Effector memory CD8-positive, alpha-beta T cell (primary cell): ENCODE measurements around the gene PKD1.
A peak's percentile ranks its signal among the peaks of the same experiment; 100 is the strongest.

Source experiments
- ATAC-seq: fragments of 150-1000 bp; cut with Tn5 transposase; replicated peaks from 2 replicates; pipeline ENCODE4 v1.10.0; 2021; ENCODE audit warnings: mild to moderate bottlenecking, moderate library complexity
- DNase-seq, 3 experiments: peaks; one replicate each; pipeline ENCODE4 v3.0.0; 2021
- H3K27ac Mint-ChIP-seq, 2 donors: one replicate each; pipeline ENCODE4 v1.8.0; 2022; ENCODE audit warnings: mild to moderate bottlenecking in 2 of 2, mixed read lengths in 2 of 2, moderate library complexity in 2 of 2
- H3K27me3 Mint-ChIP-seq, 2 donors: one replicate each; pipeline ENCODE4 v1.8.0; 2022; ENCODE audit warnings: mixed read lengths in 2 of 2
- H3K36me3 Mint-ChIP-seq: one replicate; pipeline ENCODE4 v1.8.0; 2022; ENCODE audit warnings: mild to moderate bottlenecking, moderate library complexity, mixed read lengths; ENCODE audit not compliant: insufficient read depth
- H3K4me1 Mint-ChIP-seq, 2 donors: one replicate each; pipeline ENCODE4 v1.8.0; 2022; ENCODE audit warnings: low read depth in 2 of 2, mixed read lengths in 2 of 2
- H3K4me3 Mint-ChIP-seq, 2 donors: one replicate each; pipeline ENCODE4 v1.8.0; 2022; ENCODE audit warnings: mild to moderate bottlenecking in 2 of 2, mixed read lengths in 2 of 2, moderate library complexity in 2 of 2
- H3K9me3 Mint-ChIP-seq, 2 donors: one replicate each; pipeline ENCODE4 v1.8.0; 2022; ENCODE audit warnings: mixed read lengths in 2 of 2

The PKD1 gene

DNA sequence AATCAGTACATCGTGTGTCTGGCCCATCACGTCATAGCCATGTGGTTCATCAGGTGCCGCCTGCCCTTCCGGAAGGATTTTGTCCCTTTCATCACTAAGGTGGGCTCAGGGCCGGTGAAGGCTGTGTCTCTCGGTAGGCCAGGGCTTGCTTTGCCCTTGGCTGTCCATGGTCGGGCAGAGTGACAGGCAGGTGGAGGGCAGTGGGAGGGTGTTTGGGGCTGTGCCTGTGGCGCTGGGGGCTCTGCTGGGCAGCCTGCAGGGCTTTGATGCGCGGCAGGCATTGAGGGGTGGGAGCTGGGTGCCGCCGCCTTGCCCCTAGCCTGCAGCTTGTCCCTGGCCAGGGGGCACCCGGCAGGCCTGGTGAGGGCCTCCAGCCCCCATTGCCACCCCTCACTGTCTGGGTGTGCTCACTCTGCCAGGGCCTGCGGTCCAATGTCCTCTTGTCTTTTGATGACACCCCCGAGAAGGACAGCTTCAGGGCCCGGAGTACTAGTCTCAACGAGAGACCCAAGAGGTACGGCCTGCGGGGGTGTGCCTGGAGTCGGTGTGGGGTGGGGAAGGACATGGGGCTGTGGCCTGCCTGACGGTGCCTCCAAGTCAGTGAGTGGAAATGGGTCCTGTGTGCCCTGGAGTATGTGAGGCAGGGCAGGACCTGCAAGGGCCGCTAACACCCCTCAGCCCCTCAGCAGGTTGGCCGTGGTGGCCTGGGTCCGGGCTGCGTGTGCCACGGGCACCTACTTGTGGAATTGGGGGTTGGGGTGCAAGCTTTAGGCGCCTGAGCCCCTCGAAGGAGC lies 59.4 kb downstream of the PKD1 start:
- no peak overlapping the region for H3K27ac Mint-ChIP-seq
- no peaks in the 10 kb centered on the region for H3K4me1 Mint-ChIP-seq

DNA sequence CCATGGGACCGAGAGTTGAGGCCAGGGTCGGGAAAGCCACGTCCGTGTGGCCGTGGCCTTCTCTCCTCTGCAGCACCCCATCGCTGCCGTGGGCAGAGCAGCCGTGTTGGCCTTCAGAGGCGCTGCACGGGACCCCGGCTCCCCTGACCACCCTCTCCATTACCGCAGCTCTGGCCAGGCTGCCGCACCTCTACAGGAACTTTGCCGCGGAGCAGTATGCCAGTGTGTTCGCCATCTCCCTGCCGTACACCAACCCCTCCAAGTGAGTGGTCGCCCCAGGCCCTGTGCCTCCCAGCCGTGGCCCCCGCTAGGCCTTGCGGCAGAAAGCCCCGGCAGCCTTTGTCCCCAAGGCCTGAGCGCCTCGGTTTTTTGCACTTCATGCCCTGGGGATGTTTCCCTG lies 60.1 kb downstream of the PKD1 start:
- no peaks in the 10 kb centered on the region for H3K4me1 Mint-ChIP-seq
- ATAC-seq (no peak), DNase-seq (no peak)
- H3K27ac Mint-ChIP-seq = no peak overlapping the region
- peaks cover 20% of the 10 kb centered on the region for H3K36me3 Mint-ChIP-seq
- no peaks in the 10 kb centered on the region for H3K27me3 Mint-ChIP-seq
- no peak overlapping the region for H3K4me3 Mint-ChIP-seq
- H3K9me3 Mint-ChIP-seq = no peaks in the 10 kb centered on the region

More for the DNA sequence above, 59.4 kb downstream of the PKD1 start:
- H3K27me3 Mint-ChIP-seq = no peaks in the 10 kb centered on the region
- H3K36me3 Mint-ChIP-seq = peaks cover 17% of the 10 kb centered on the region
- H3K4me3 Mint-ChIP-seq = no peak overlapping the region
- no peaks in the 10 kb centered on the region for H3K9me3 Mint-ChIP-seq
- DNase-seq = no peak
- no peak for ATAC-seq

- Mint-ChIP-seq H3K27me3 (no peaks in the 10 kb centered on the region), H3K36me3 (peaks cover 25% of the 10 kb centered on the region), H3K27ac (no peak overlapping the region), H3K4me3 (no peak overlapping the region), H3K4me1 (no peaks in the 10 kb centered on the region), H3K9me3 (no peaks in the 10 kb centered on the region)
- no peak for ATAC-seq
- no peak for DNase-seq
These were observed 61.6 kb downstream of the PKD1 start for GRCh38 chr16:2074071-2074470.

DNA sequence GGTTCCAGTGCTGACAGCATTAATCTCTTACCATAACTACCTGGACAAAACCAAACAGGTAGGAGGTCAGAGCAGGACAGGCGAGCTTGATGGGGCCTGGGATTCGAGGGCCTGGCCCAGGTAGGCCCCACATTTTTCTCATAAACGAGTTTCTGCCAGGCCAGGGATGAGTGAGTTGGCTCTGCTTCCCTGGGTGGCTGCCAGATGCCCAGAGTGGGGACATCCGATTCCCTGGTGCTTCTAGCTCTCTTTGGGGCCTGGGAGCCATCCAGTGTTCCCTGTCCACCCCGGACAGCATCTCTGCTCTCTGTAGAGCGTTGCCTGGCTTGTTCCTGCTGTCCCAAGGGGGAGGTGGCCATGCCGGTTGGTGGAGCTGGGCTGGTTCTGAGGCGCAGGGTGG lies 62.8 kb downstream of the PKD1 start:
- Mint-ChIP-seq H3K9me3 (no peaks in the 10 kb centered on the region), H3K4me1 (no peaks in the 10 kb centered on the region), H3K27ac (no peak overlapping the region), H3K36me3 (peaks cover 33% of the 10 kb centered on the region), H3K4me3 (no peak overlapping the region), H3K27me3 (no peaks in the 10 kb centered on the region)
- ATAC-seq = no peak
- DNase-seq = no peak

GRCh38 chr16:2071454-2072202 lies 64.1 kb downstream of the PKD1 start:
- Mint-ChIP-seq H3K9me3 (no peaks in the 10 kb centered on the region), H3K36me3 (peaks cover 32% of the 10 kb centered on the region), H3K4me3 (no peak overlapping the region), H3K4me1 (no peaks in the 10 kb centered on the region), H3K27ac (no peak overlapping the region), H3K27me3 (no peaks in the 10 kb centered on the region)
- ATAC-seq (no peak), DNase-seq (no peak)

- ATAC-seq = no peak
- Mint-ChIP-seq H3K4me3 (no peak overlapping the region), H3K36me3 (peaks cover 38% of the 10 kb centered on the region), H3K4me1 (peaks cover 0 to 2% of the 10 kb centered on the region in 2 donors), H3K9me3 (no peaks in the 10 kb centered on the region), H3K27me3 (no peaks in the 10 kb centered on the region), H3K27ac (peak overlapping the region in 1 of 2 donors; percentile 51)
- DNase-seq = no peak
These were observed 64.9 kb downstream of the PKD1 start for GRCh38 chr16:2070576-2071453.

DNA sequence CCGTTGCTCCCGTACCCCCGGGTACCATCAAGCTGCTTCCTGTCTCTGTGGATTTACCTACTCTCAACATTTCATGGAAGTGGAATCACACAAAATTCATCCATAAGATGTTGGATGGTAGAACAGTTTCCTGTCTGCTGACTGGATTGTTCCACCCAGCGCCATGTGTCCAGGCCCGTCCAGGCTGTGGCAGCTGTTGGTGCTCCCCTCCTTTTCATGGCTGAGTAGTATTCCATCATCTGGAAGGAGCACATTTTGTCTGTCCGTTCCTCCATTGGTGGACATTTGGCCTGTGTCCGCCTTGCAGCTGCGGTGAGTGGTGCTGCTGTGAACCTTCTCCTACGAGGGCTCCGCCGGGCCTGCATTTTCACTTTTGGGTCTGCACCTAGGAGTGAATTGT lies 69.6 kb downstream of the PKD1 start:
- peaks cover 0 to 3% of the 10 kb centered on the region in 2 donors for H3K4me1 Mint-ChIP-seq
- ATAC-seq (no peak), DNase-seq (no peak)
- H3K27me3 Mint-ChIP-seq = no peaks in the 10 kb centered on the region
- H3K36me3 Mint-ChIP-seq = peaks cover 34% of the 10 kb centered on the region
- no peak overlapping the region for H3K4me3 Mint-ChIP-seq
- no peaks in the 10 kb centered on the region for H3K9me3 Mint-ChIP-seq
- H3K27ac Mint-ChIP-seq = no peak overlapping the region

DNA sequence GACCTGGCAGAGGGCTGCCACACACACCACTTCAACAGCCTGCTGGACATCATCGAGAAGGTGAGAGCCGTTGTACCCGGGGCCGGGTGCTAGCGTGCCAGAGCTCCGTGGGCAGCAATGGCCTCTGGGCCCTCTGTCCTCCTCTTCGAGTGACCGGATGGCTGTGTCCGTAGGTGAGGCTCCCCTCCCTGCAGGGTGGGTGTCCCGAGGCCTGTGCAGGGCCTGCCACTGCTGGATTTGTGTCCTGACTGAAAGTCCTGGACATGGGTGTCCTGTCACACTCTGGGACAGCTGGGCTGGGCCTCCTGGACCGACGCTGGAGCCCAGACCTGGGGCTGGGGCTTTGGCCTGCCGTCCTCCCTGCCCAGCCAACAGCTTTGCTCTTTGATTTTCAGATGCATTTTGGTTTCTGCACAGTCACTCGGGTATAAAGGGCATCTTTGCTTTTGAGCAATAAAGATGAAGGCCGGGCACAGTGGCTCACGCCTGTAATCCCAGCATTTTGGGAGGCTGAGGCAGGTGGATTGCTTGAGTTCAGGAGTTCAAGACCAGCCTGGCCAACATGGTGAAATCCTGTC lies 71.2 kb downstream of the PKD1 start:
- no peaks in the 10 kb centered on the region for H3K27me3 Mint-ChIP-seq
- peaks cover 0 to 3% of the 10 kb centered on the region in 2 donors for H3K4me1 Mint-ChIP-seq
- H3K27ac Mint-ChIP-seq = no peak overlapping the region
- no peaks in the 10 kb centered on the region for H3K9me3 Mint-ChIP-seq
- no peak overlapping the region for H3K4me3 Mint-ChIP-seq
- no peak for DNase-seq
- no peak for ATAC-seq
- peaks cover 32% of the 10 kb centered on the region for H3K36me3 Mint-ChIP-seq

GRCh38 chr16:2063861-2064260 lies 71.8 kb downstream of the PKD1 start:
- no peak for DNase-seq
- no peak overlapping the region for H3K27ac Mint-ChIP-seq
- no peak overlapping the region for H3K4me3 Mint-ChIP-seq
- H3K4me1 Mint-ChIP-seq = peaks cover 0 to 3% of the 10 kb centered on the region in 2 donors
- peaks cover 34% of the 10 kb centered on the region for H3K36me3 Mint-ChIP-seq
- ATAC-seq = no peak
- H3K27me3 Mint-ChIP-seq = no peaks in the 10 kb centered on the region
- H3K9me3 Mint-ChIP-seq = no peaks in the 10 kb centered on the region

DNA sequence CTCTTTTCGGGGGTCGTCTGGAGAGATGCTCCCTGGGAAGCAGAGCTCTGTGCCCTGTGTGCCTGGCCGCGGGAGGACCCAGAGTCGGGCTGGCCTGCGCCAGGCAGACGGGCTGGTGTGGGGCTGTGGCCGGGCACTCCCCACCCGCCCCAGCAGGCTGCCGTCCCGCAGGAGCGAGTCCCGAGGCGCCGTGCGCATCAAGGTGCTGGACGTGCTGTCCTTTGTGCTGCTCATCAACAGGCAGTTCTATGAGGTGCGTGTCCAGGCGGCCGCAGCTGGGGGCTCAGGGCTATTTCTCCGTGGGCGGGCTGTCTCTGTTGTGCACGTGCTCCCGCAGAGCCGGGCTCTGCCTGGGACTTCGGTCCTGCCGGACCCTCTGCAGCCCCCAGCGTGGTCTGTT lies 72.9 kb downstream of the PKD1 start:
- H3K9me3 Mint-ChIP-seq = no peaks in the 10 kb centered on the region
- H3K4me1 Mint-ChIP-seq = peaks cover 6 to 7% of the 10 kb centered on the region in 2 donors
- H3K27ac Mint-ChIP-seq = no peak overlapping the region

DNA sequence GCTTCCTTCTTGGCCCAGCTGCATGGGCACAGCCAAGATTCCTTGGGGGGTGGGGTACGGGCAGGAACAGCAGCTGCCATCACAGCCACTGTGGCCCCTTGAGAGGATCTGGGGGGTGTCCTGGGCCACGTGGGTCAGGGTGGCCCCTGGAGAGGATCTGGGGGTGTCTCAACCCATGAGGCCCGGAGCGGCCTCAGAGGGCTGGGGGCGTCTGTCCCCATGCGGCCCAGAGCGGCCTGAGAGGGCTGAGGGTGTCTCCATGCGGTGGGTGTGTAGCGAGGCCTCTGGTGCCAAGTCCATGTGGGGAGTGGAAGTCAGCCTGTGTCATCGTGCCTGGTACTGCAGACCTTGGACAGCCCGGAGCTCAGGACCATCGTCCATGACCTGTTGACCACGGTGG lies 74.2 kb downstream of the PKD1 start:
- no peak overlapping the region for H3K27ac Mint-ChIP-seq

More for the DNA sequence above, 72.9 kb downstream of the PKD1 start:
- no peak overlapping the region for H3K4me3 Mint-ChIP-seq
- H3K36me3 Mint-ChIP-seq = peaks cover 34% of the 10 kb centered on the region
- ATAC-seq = no peak
- no peaks in the 10 kb centered on the region for H3K27me3 Mint-ChIP-seq
- no peak for DNase-seq

DNA sequence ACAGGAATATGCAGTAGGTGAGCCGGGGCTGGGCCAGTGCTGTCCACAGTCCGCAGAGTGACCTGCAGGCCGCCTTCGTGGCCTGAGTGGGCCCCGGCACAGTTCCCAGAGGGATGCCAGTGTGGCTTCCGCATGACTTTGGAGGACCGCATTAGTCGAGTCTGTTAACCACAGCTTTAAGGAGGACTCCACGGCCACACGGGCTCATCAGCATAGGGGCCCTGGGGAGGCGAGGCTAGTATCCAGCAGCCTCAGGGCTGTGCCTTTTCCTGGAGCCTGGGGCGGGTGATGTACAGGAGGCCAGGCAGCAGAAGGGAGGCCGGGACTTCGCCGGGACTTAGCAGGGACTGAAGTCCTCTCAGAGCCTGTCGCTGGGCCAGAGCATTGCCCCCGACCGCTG lies 74.7 kb downstream of the PKD1 start:
- Mint-ChIP-seq H3K36me3 (peaks cover 26% of the 10 kb centered on the region), H3K4me1 (peaks cover 6 to 7% of the 10 kb centered on the region in 2 donors), H3K27me3 (no peaks in the 10 kb centered on the region), H3K9me3 (no peaks in the 10 kb centered on the region), H3K27ac (no peak overlapping the region), H3K4me3 (no peak overlapping the region)
- ATAC-seq (no peak), DNase-seq (no peak)

More for the DNA sequence above, 74.2 kb downstream of the PKD1 start:
- Mint-ChIP-seq H3K9me3 (no peaks in the 10 kb centered on the region), H3K27me3 (no peaks in the 10 kb centered on the region), H3K36me3 (peaks cover 31% of the 10 kb centered on the region), H3K4me3 (no peak overlapping the region), H3K4me1 (peaks cover 6 to 7% of the 10 kb centered on the region in 2 donors)
- DNase-seq (no peak), ATAC-seq (no peak)

DNA sequence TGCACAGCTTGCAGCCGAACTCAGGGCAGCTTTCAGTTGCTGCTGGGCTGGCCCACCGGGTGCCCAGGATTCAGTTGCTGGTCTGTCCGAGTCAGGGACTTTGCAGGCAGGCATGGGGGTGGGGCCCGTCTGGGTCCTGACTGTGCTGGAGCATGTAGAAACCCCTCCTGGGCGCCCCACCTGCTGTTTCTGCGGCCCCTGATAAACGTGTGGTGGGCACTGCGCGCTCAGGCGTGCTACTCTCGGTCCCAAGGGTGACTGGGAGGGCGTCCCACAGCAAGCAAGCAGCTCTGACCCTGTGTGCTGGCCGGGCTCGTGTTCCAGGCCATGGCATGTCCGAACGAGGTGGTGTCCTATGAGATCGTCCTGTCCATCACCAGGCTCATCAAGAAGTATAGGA lies 75.4 kb downstream of the PKD1 start:
- Mint-ChIP-seq H3K36me3 (peaks cover 26% of the 10 kb centered on the region), H3K27me3 (no peaks in the 10 kb centered on the region), H3K4me3 (no peak overlapping the region), H3K27ac (peak overlapping the region in 1 of 2 donors; percentile 12), H3K9me3 (no peaks in the 10 kb centered on the region), H3K4me1 (peaks cover 5 to 6% of the 10 kb centered on the region in 2 donors)
- DNase-seq (no peak), ATAC-seq (no peak)
